Measurements from ENCODE around the gene UST.

Gene UST

GRCh38 chr6:149063468-149063867, 316.6 kb downstream of the UST start:
- no peak for DNase-seq (ENCODE audit: low read depth)

- DNase-seq (ENCODE audit: low read depth) = no peak
Observed at GRCh38 chr6:149064001-149064659, 317.3 kb downstream of the UST start.

GRCh38 chr6:149064660-149065015, 317.8 kb downstream of the UST start:
- no peak for DNase-seq (ENCODE audit: low read depth)

- no peak for DNase-seq (ENCODE audit: low read depth)
Observed at GRCh38 chr6:149065121-149065520, 318.3 kb downstream of the UST start.

- peak; percentile 45 for DNase-seq (ENCODE audit: low read depth)
Observed at GRCh38 chr6:149065658-149066556, 319.1 kb downstream of the UST start.

- DNase-seq (ENCODE audit: low read depth) = no peak
Observed at GRCh38 chr6:149071997-149072396, 325.2 kb downstream of the UST start.

- DNase-seq (ENCODE audit: low read depth) = no peak
Observed at GRCh38 chr6:149074832-149075258, 328.0 kb downstream of the UST start.

- DNase-seq (ENCODE audit: low read depth) = no peak
Observed at GRCh38 chr6:149075616-149076354, 329.0 kb downstream of the UST start.

- DNase-seq (ENCODE audit: low read depth) = no peak
Observed at GRCh38 chr6:149076355-149076734, 329.5 kb downstream of the UST start.

GRCh38 chr6:149077208-149077607, 330.4 kb downstream of the UST start:
- DNase-seq (ENCODE audit: low read depth) = no peak

- DNase-seq (ENCODE audit: low read depth) = no peak
Observed at GRCh38 chr6:149078211-149078782, 331.5 kb downstream of the UST start.

GRCh38 chr6:149079456-149079855, 332.6 kb downstream of the UST start:
- no peak for DNase-seq (ENCODE audit: low read depth)

- DNase-seq (ENCODE audit: low read depth) = no peak
Observed at GRCh38 chr6:149079911-149080491, 333.2 kb downstream of the UST start.

- no peak for DNase-seq (ENCODE audit: low read depth)
Observed at GRCh38 chr6:149080511-149080910, 333.7 kb downstream of the UST start.

- DNase-seq (ENCODE audit: low read depth) = no peak
Observed at GRCh38 chr6:149081281-149081680, 334.5 kb downstream of the UST start.

GRCh38 chr6:149082320-149082719, 335.5 kb downstream of the UST start:
- peak; percentile 55 for DNase-seq (ENCODE audit: low read depth)

GRCh38 chr6:149084026-149084425, 337.2 kb downstream of the UST start:
- no peak for DNase-seq (ENCODE audit: low read depth)

- no peak for DNase-seq (ENCODE audit: low read depth)
Observed at GRCh38 chr6:149084808-149085556, 338.2 kb downstream of the UST start.

GRCh38 chr6:149085557-149085938, 338.7 kb downstream of the UST start:
- no peak for DNase-seq (ENCODE audit: low read depth)

GRCh38 chr6:149086363-149086762, 339.5 kb downstream of the UST start:
- no peak for DNase-seq (ENCODE audit: low read depth)

- no peak for DNase-seq (ENCODE audit: low read depth)
Observed at GRCh38 chr6:149087898-149088297, 341.1 kb downstream of the UST start.

Data from T-helper 22 cell (primary cell).